GM18858 (cell line): Measurements from ENCODE around the gene MAST4.
"Not testable (repeated sequence)": the region's sequence is repeated elsewhere in the genome, so short reads cannot be mapped to it uniquely, and the experiment has no call there.

ENCODE experiments used
- ATAC-seq: cut with Tn5 transposase; IDR thresholded peaks from one replicate; pipeline ENCODE4 v1.9.1; 2021; ENCODE audit not compliant: unreplicated experiment

MAST4 gene

GRCh38 chr5:66741394-66741793, 145.2 kb downstream of the MAST4 start:
- ATAC-seq = no peak

DNA sequence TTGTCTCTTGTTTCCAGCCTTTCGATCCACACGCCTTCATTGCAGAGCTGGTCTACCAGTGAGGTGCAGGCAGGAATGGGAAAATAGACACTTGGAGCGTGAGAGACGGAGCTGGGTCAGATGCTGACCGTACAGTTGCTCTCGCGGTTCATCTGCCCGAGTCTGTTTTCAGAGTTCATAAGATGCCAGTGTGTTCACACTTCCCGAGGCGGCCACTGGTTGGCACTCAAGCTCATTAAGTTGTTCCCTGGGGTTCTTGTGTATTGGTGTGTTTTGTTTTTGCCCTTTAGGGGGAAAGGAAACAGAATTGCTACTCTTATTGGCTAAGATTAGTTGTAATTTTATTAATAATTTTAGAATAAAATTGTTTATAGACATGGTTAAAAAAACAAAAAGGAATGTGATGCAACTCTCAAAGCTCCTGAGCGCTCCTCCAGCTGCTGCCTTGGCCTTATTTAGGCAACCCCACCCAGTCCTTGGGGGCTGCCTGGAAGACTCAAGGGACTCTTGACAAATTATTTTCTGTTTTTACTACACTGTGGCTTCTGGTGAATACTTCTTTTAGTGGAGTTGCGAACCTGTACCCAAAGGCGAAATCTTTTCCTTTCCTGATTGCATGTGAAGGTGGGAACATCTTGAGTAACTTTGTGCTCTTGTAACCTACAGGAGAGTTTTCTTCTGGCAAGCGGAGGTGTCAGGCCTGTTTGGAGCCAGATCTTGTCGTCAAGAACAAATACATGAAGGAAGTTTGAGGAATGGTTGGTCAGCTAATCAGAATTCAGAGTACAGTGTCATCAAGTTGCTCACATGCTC, 146.1 kb downstream of the MAST4 start:
- no peak for ATAC-seq

GRCh38 chr5:66742896-66743247, 146.7 kb downstream of the MAST4 start:
- no peak for ATAC-seq

DNA sequence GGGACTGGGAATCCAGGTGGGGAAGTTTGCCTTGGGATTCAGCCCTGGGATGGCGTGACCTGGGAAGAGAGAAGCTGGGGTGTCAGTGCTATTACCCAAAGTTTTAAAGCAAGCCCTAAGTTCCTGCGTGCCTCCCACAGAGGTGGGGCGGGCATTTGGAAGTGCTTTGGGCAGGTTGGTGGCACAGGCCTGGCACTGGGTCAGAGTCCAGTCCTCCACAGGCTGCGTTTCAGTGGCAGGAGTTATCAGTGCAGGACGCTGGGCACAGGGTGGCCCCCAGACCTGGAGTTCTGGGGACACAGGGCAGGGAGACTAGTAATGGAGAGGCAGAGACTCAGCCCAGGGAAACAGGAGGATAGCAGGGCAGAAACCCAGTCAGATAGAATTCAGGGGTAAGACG, 147.2 kb downstream of the MAST4 start:
- ATAC-seq = no peak

- no peak for ATAC-seq
Observed at GRCh38 chr5:66744040-66744439, 147.8 kb downstream of the MAST4 start.

DNA sequence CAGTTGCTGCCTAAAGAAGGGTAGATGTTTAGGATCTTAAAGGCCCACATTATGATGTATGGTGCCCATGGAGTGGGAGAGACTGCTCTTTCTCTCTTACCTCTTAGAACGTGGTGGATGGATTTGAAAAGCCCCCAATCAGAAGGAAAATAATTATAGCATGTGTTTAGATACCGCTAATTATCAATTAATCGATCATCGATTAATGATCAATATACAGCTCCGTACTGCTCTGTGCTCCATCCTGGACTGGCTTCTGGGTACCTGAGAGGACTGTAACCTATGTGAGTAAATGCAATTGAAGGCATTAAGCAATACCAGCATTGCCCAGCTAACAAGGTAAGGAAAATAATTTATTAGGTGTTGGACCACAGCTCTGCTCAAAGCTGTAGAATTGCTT, 149.1 kb downstream of the MAST4 start:
- ATAC-seq = no peak

DNA sequence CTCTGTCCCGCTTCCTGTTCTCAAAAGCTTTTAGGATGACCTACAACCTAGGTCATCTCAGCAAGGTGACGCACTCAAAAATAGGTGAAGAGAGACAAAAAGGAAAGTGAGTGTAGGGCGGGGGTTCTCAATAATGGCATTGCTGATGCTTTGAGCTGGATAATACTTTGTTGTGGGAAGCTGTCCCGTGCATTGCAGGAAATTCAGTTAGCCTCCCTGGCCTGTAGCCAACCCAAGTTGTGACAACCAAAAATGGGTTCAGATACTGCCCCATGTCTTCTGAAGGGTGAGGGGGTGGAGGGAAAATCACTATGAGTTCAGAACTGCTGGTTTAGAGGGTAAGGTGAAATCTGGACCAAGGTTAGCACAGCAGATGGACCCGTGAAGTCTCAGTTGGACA, 151.4 kb downstream of the MAST4 start:
- ATAC-seq = no peak

GRCh38 chr5:66752668-66753067, 156.5 kb downstream of the MAST4 start:
- ATAC-seq = not testable (repeated sequence)

DNA sequence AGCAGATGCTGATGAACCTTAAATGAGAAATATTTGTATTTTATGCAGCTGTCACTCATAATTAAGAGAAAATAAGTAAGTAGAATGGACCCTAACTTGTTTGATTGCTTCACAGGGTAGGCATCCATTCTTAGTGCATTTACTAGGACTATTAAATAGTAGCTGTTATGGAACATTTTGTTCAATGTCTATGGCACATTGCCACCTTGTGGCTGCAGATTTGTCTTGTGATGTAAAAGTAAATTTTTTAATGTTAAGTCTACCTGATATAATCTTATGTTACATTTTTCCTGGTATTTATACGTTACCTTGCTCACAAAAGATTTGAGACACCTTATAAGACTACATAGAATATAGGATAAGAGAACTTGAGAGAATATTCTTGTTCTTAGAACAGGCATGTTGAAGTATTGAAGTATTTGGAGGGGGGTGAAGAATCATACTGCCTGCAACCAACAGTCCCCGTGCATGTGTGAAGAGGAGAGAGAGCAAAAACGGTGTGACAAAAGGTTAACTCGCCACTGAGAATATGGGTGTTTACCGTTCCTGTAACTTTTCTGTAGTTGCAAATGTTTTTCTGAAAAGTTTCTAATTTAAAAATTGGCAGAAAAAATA, 161.1 kb downstream of the MAST4 start:
- no peak for ATAC-seq

DNA sequence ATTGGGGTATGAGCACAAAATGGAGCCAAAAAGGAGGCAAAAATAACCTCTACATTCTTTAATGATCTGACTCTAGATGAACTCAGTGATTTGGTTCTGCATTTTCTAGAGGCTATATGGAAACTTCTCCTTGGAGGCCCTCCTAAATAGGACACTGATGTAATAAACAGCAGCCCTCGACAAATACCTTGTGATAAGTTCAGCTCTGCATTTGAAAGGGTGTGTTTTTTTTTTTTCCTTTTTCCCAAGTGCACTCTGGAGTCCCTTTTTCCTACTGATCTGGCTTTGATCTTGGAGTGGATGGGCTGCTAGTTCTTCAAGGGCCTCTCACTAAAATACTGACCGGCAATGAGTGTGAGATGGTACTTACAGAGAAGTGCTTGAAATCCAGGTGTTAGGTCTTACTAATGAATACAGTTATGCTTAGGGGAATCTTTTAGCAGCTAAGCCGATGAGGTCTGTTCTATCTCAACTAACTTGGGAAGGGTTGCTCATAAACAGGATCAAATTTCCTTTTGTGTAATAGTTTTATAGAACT, 161.7 kb downstream of the MAST4 start:
- ATAC-seq = no peak

- ATAC-seq = no peak
Observed at GRCh38 chr5:66769030-66769733, 173.0 kb downstream of the MAST4 start.

GRCh38 chr5:66769839-66770617, 173.8 kb downstream of the MAST4 start:
- no peak for ATAC-seq

GRCh38 chr5:66777868-66778267, 181.7 kb downstream of the MAST4 start:
- ATAC-seq = no peak

GRCh38 chr5:66779528-66779927, 183.3 kb downstream of the MAST4 start:
- ATAC-seq = no peak

DNA sequence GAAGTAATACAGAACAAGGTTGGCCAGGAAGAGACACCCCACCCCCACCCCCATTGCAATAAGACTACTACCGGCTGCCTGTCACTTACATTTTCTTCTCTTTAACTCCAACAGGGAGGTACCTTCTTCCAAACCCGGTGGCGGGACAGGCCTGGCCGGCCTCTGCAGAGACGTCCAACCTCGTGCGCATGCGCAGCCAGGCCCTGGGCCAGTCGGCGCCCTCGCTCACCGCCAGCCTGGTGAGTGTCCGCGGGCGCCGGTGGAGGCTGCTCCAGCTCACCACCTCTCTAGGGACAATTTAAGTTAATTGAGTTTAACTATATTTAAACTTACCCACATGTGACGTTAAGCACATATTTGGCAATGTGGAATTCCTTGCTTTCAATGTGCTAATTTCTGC, 192.4 kb downstream of the MAST4 start:
- no peak for ATAC-seq

DNA sequence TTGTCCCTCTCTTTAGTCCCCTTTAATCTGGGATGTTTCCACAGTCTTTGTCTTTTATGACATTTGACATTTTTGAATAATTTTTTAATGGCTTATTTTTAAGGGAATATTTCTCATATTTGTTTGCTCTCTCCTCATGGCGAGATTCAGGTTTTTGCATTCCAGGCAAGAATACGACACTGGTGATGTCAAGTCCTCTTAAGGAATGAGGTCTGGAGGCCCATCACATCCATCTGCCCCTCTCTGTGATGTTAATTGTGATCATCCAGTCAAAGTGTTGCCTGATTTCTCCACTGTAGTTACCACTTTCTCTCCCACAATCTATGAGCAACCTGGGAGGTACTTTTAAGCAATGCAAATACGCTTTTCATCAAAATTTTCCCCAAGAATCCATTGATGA, 193.2 kb downstream of the MAST4 start:
- no peak for ATAC-seq

- ATAC-seq = no peak
Observed at GRCh38 chr5:66793049-66793448, 196.9 kb downstream of the MAST4 start.

GRCh38 chr5:66795682-66796081, 199.5 kb downstream of the MAST4 start:
- no peak for ATAC-seq

DNA sequence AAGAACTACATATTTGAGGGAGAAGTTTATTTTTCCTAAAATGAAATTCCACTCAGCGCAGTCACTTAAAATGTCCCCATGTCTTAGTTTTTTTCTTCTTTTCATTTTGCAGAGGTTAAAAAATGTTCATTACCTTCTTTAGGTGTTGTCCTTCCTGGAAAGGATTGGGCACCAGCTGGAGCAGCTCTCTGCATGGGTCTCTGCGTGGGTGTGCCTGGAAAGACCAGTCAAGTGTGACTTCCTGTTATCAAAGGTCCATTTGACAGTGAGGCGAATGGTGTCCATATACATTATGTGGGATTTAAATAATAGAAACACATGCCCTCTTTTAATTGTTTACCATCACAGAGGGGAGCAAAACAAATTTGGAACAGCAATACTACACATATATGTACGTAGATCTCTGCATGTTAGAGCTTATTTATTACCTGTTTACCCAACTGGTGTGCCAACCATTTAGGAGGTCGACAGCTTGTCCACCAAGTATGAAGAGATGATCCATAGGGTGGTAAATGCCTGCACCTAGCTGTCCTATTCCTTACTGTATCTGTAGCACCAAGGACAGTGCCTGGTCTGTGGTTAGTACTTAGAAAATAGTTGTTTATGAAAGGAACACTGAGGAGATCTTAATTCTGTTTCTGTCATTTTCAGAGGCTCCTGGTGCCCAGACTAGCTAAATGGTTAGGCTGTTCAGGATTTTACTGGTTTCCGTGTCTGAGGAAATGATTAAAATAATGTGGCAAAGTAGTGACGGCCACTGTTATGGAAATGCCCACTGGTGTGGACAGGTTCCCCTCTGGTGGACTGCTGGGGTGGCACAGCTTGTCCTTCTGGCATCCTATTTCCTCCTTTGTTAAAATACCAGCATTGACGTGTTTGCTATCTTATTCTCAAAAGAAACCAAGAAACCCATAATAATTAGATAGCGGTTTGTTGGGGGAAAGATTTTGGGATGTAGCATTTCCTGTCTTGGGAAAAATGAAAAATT, 200.4 kb downstream of the MAST4 start:
- ATAC-seq = no peak

DNA sequence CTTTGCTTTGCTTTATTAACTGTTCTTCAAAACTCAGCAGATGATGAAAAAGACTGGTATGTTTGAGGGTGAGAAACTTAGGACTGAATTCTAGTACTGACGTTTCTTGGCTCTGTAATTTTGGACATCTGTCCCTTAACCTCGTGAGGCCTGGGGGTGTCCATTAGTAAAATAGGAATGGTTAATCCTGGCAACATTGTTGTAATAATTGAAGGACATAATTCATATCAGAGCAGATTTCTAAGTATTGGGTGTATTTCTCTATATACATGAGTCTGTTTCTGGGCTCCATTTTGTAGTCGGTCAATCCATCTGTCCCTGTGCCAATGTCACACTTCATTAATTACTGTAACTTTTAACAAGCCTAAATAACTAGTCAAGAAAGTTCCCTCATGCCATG, 206.7 kb downstream of the MAST4 start:
- no peak for ATAC-seq
